Spinal cord (tissue), 10 donors: Measurements from ENCODE around the gene GPR153. TPM values are rescaled to one million over a fixed set of nuclear protein-coding genes. Genes with fewer than 3 reads are reported as not detected.
A peak's percentile ranks its signal among the peaks of the same experiment; 100 is the strongest.

Experiments used
- DNase-seq, 6 donors: peaks; one replicate each; pipeline versions ENCODE4 v3.0.0 to v3.0.0-alpha.2; 2013 to 2015; ENCODE audit warnings: low spot score in 6 of 6, low read depth in 4 of 6
- H3K27ac ChIP-seq: one replicate; pipeline ENCODE4 v1.5.1; 2013; ENCODE audit warnings: low read depth, low read length, control low read depth
- H3K27me3 ChIP-seq: one replicate; pipeline ENCODE4 v1.6.1; 2013; ENCODE audit warnings: low read length; ENCODE audit not compliant: control insufficient read depth, insufficient read depth
- H3K36me3 ChIP-seq: one replicate; pipeline ENCODE4 v1.6.1; 2013; ENCODE audit warnings: low read length; ENCODE audit not compliant: control insufficient read depth, insufficient read depth
- H3K4me1 ChIP-seq: one replicate; pipeline ENCODE4 v1.6.1; 2013; ENCODE audit warnings: low read length; ENCODE audit not compliant: control insufficient read depth, insufficient read depth
- H3K4me3 ChIP-seq: one replicate; pipeline ENCODE4 v1.5.1; 2013; ENCODE audit warnings: low read depth, low read length, control low read depth
- H3K9me3 ChIP-seq: one replicate; pipeline ENCODE4 v1.6.1; 2013; ENCODE audit warnings: low read length; ENCODE audit not compliant: control insufficient read depth, insufficient read depth
- WGBS: methylation state at CpG from one replicate; pipeline ENCODE4 v1.1.5; 2013; ENCODE audit warnings: missing lambda C conversion rate; ENCODE audit not compliant: insufficient coverage; 5-methylcytosine and 5-hydroxymethylcytosine counted together
- polyA plus RNA-seq, 2 donors: library from polyadenylated mRNA; unstranded; fragments of 120-200 nt; gene quantifications; one replicate each; pipeline ENCODE4 v1.2.1, GENCODE V29; 2013; ENCODE audit not compliant: insufficient read length in 2 of 2
- total RNA-seq, 2 donors: library from RNA; depleted of rRNA in 1 of 2; stranded (reverse); fragments of 120-200 nt in 1 of 2; fragments of >200 nt in 1 of 2; gene quantifications; one replicate each; pipeline versions ENCODE4 v1.2.3 to v1.2.4, GENCODE V29; 2013 to 2014
- donor health status: healthy.

The GPR153 gene
- total and polyA plus RNA-seq, 4 donors = 9.3 to 49.5 (median 27.6) TPM

GRCh38 chr1:6197746-6198427, 63.0 kb downstream of the GPR153 start:
- Histone ChIP-seq H3K4me3 (peak overlapping the region; percentile 95), H3K9me3 (no peaks in the 10 kb centered on the region), H3K36me3 (peaks cover 40% of the 10 kb centered on the region), H3K4me1 (peaks cover 10% of the 10 kb centered on the region), H3K27me3 (no peaks in the 10 kb centered on the region), H3K27ac (no peak overlapping the region)
- 56% methylated on average over 2 of the region's 6 CpGs for WGBS
- DNase-seq = no peak

Other genes starting within 250 kb of the GPR153 start
- gene KCNAB2, start 215.2 kb downstream of the GPR153 start, total RNA-seq = 10 to 100 TPM in 1 of 2 donors, 1 to 10 TPM in 1; 7.5 to 46.0 TPM
- gene KCNAB2, start 215.2 kb downstream of the GPR153 start, polyA plus RNA-seq = 10 to 100 TPM; 36.2 to 48.3 TPM
- gene CHD5, start 80.8 kb downstream of the GPR153 start, total RNA-seq = 10 to 100 TPM in 1 of 2 donors, 1 to 10 TPM in 1; 9.9 to 22.0 TPM
- gene CHD5, start 80.8 kb downstream of the GPR153 start, polyA plus RNA-seq = 10 to 100 TPM; 46.9 to 51.1 TPM
- 100 to 1,000 TPM; 171 to 312 TPM for gene RPL22, start 61.5 kb downstream of the GPR153 start, total RNA-seq
- gene RPL22, start 61.5 kb downstream of the GPR153 start, polyA plus RNA-seq = 100 to 1,000 TPM; 322 to 337 TPM
- gene RNF207, start 55.0 kb downstream of the GPR153 start, total RNA-seq = 10 to 100 TPM; 12.4 to 13.4 TPM
- gene RNF207, start 55.0 kb downstream of the GPR153 start, polyA plus RNA-seq = 10 to 100 TPM; 11.4 to 32.2 TPM
- gene ICMT, start 25.1 kb downstream of the GPR153 start, total RNA-seq = 10 to 100 TPM; 48.8 to 55.7 TPM
- gene ICMT, start 25.1 kb downstream of the GPR153 start, polyA plus RNA-seq = 10 to 100 TPM; 40.6 to 41.1 TPM
- not detected for gene HES3, start 16.9 kb downstream of the GPR153 start, total RNA-seq
- 1 to 10 TPM; 1.8 to 3.2 TPM for gene HES3, start 16.9 kb downstream of the GPR153 start, polyA plus RNA-seq
- 10 to 100 TPM; 31.8 to 60.2 TPM for gene ACOT7, start 132.7 kb upstream of the GPR153 start, total RNA-seq
- 100 to 1,000 TPM; 195 to 198 TPM for gene ACOT7, start 132.7 kb upstream of the GPR153 start, polyA plus RNA-seq
- under 1 TPM in 1 of 2 donors, not detected in 1; 0.72 TPM for gene HES2, start 158.8 kb upstream of the GPR153 start, total RNA-seq
- gene HES2, start 158.8 kb upstream of the GPR153 start, polyA plus RNA-seq = under 1 TPM; 0.19 to 0.38 TPM
- 1 to 10 TPM in 1 of 2 donors, under 1 TPM in 1; 0.66 to 1.9 TPM for gene ESPN, start 163.7 kb upstream of the GPR153 start, total RNA-seq
- gene ESPN, start 163.7 kb upstream of the GPR153 start, polyA plus RNA-seq = 1 to 10 TPM; 4.7 to 7.4 TPM
- 10 to 100 TPM in 1 of 2 donors, 1 to 10 TPM in 1; 9.5 to 16.6 TPM for gene TNFRSF25, start 205.1 kb upstream of the GPR153 start, total RNA-seq
- gene TNFRSF25, start 205.1 kb upstream of the GPR153 start, polyA plus RNA-seq = 10 to 100 TPM; 26.1 to 37.5 TPM
- 10 to 100 TPM; 12.9 to 19.6 TPM for gene PLEKHG5, start 230.6 kb upstream of the GPR153 start, total RNA-seq
- gene PLEKHG5, start 230.6 kb upstream of the GPR153 start, polyA plus RNA-seq = 10 to 100 TPM; 25.9 to 32.9 TPM